NK-92 (cell line): Measurements from ENCODE around the gene PIAS1.
"Not testable (repeated sequence)": the region's sequence is repeated elsewhere in the genome, so short reads cannot be mapped to it uniquely, and the experiment has no call there.

Experiments used
- DNase-seq: peaks from one replicate; lab custom pipeline; 2025; ENCODE audit not compliant: unreplicated experiment; lab: John Stamatoyannopoulos, UW

PIAS1 gene

DNA sequence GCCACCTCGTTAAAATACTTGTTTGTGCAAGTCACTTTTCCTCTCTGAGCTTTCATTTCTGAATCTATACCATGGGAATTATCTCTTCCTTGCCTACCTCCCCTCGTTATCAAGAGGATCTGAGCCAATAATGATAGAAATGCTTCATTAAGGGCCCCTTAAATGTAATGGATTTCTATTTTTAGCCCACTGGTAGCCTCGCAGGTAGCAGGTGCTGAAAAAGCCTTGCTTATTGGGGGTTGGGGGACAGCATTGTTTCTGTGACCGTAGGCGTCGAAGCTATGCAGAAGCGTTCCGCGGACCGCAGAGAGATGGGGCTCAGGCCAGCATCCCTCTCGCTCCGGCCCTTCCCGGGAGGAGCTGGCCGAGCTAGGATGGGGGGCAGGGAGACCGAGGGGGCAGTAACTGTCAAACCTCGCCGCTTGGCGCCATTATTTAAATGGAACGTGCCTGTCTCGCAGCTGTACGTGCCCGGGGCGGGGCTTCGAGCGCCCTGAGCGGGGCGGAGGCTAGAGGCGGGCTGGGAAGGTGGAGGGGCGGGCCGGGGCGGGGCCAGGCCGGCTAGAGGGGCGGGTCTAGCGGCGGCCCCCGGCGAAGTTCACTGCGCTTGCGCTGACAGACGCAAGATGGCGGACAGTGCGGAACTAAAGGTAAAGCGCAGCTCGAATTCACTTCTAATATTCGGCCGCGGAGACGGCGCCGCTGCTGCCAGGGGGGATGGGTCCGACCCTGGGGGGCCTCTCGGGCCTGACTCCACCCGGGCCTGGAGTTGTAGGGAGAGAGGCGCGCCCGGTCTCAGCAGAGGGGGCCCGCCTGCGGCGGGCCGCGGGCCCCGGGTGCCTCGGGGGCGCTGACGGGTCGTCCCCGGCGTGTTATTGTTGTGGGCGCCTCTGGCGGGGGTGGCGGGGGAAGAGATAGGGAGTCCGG, at the start of gene PIAS1:
Gene PIAS1 (plus strand): TSS at position 615 of the 927 bp plus-strand sequence. CDS start 12 bp downstream, at position 627.
- DNase-seq, result peak; percentile 20

DNA sequence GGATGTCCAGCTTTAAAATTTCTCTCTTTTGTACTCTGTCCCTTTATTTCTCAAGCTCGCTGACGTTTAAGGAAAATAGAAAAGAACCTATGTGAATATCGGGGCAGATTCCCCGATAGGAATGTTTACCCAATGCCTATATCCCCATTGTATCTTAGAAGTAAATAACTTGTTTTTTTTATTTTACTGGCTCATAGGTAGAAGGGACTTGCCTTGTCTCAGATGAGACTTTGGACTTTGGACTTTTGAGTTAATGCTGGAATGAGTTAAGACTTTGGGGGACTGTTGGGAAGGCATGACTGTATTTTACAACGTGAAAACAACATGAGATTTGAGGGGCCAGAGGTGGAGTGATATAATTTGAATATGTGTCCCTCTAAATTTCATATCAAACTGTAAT, 46.5 kb upstream of the PIAS1 start:
- DNase-seq, result not testable (repeated sequence)

DNA sequence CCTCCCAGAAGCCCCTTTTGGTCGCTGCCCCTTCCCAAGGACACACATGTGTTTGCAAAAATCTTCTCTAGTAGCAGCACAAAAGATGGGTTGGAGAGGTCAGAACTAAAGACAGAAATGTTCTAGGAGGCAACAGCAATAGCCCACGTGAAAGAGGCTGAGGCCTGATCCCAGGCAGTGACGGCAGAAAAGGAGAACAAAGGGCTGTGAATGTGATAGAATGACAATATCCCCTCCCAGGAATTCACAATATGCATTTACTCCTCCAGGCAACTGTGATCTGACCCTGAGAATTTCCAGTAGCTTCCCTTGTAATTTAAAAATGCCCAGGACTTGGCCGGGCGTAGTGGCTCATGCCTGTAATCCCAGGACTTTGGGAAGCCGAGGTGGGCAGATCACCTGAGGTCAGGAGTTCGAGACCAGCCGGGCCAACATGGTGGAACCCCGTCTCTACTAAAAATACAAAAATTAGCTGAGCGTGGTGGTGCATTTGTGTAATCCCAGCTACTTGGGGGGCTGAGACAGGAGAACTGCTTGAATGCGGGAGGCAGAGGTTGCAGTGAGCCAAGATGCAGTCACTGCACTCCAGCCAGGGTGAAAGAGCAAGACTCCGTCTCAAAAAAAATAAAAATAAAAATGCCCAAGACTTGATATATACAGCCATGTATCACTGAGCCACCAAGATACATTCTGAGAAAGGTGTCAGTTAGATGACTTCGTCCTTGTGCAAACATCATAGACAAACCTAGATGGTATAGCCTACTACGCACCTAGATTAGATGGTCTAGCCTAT, 43.6 kb upstream of the PIAS1 start:
- no peak for DNase-seq

DNA sequence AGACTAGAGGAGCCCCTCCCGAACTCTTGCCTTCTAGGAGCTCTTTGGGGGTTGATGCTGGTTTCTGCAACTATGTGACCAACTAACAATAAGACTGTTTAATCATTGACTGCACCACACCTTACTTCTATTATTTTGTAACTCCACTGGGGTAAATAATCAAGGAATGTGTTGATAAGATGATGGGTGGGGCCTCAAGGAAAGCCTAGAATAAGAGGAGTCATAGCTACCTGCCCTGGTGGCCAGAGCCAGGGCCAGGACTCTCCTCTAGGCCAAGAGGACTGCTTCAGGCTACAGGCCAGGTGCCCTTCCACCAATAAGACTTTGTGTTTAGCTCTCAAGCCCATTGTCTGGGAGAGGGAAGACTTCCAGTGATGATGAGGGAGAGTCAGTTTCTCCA, 41.2 kb upstream of the PIAS1 start:
- DNase-seq, result no peak

DNA sequence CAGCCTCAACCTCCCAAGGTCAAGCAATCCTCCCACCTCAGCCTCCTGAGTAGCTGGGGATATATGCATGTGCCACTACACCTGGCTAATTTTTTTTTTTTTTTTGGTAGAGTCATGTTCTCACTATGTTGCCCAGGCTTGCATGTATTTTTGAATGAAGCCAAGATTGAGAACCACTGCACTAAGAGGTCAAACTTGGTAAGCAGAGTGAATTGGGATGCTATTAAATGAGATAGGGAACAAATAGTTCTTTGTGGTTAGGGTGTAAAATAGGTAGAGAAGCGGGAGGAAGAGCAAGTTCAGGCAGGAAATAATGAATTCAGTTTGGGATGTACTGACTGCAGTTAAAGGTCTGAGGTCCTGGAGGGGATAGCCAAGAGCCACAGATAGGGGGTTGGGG, 39.9 kb upstream of the PIAS1 start:
- DNase-seq, result no peak

DNA sequence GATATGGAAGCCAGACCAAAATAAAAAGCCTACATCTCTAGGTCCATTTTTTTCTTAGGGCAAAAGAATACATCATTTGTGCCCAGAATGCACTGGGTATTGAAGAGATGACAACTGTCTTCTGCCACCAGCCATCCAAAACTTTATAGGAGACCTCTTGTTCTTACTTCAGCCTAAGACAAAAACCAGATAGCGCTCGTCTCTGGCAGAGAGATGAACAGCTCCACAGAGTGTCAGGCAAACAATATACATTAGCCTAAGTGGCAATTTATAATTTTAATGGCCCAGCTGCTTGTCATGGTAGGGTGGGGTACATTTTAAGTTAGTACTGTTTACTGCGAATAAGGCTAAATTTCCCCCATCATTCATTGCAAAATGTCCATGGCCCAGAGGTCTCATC, 38.9 kb upstream of the PIAS1 start:
- no peak for DNase-seq

DNA sequence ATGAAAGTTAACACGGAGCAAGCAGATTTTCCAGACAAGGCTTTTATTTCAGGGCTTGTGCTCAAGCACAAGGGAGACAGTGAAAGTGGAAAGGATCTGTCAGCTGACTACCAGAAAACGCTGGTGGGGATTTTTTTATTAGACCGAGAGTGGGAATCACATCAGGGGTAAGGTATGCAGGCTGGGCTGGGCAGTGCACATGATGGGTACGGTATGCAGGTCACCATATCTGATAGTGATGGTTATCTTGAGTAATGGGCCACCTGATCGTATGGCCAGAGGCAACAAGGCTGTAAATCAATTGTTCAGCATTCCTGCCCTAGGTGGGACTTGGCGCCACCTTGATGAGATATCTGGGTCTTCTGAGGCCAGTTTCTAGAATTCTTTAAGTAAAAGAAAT, 36.9 kb upstream of the PIAS1 start:
- no peak for DNase-seq

DNA sequence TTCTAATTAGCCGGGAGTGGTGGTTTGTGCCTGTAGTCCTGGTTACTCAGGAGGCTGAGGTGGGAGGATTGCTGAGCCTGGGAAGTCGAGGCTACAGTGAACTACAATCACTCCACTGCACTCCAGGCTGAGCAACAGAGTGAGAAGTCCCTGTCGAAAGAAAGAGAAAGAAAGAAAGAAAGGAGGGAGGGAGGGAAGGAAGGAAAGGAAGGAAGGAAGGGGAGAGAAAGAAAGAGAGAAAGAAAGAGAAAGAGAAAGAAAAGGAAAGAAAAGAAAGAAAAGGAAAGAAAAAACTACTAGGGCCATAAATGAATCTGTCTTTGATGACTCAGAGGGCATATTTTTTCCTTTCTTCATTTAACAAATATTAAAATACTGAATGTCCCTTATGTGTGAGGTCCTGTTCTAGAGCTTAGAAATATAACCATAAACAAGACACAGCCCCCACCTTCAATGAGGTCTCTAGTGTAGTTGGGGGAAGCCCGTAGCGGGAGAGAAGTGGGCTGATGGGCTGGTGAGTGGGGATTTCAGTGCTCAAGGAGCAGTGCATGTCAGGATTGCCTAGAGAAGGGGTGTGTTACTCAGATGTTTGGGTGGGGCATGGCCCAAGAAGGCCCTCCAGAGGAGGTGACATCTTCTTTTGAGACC, 35.2 kb upstream of the PIAS1 start:
- DNase-seq, result no peak

DNA sequence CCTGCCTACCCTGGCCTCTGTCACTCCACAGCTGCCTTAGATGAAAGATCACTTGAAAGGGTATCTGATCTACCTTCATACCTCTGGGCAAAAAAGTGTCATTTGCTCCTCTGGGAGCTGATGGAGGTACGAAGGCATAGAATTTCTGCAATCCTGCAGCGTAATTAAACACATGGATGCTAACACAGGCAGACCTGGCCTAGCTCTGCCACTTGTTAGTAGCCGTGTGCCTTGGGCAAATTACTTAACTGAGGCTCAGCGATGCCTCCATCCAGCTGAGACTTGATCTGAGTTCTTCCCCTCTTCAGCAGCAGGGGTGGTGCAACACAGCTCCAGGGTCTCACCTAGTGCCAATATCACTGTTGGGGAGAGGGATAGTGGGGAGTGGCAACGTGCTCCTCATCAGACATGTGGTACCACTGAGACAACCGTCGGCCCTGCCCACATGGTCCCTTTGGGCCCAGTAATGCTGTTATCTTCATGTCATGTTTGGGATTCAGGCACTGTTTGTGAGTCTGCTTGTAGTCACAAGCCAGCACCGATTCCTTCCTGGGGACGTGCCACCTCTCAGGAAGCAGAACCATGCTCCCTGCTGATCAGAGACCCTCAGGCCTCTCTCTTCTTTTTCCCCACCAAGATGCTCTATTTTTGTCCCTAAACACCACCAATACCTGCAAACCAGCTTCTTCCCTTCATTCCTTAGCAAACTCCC, 34.1 kb upstream of the PIAS1 start:
- no peak for DNase-seq

DNA sequence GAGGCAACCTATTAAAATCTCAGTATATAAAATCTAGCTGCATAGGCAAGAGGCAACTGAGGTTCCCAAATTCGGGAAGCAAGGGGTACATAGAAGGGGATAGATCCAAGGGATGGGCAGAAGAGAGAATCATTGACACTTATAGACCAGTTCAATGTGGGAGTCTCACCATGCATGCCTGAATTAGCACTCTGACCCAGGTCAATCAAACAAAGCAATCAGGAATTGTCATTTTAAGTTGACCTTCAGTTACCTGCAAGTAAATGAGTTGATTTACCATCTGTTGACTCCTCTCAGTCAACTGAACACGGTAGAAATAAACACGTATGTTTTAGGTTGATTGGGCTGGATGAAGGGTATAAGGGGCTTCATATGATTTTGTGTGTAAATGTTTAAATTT, 33.4 kb upstream of the PIAS1 start:
- no peak for DNase-seq

DNA sequence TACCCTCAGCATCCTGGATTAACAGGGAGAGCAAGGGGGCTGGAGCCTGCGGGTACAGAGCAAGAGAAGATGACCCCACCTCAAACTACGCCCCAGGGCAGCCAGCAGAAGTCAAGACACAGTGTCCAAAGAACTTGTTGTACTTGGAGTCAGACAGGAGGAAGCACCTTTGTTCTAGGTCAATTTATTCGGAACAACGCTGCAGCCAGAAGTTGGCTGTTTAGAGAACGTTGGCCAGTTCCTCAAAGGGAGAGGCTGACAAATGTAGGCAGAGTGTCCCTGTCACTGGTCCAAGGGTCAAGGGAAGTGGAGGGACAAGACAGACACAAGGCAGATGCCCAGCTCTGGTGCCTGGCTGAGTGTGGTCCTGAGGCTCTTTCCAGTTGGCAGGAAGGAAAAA, 32.1 kb upstream of the PIAS1 start:
- DNase-seq, result no peak

DNA sequence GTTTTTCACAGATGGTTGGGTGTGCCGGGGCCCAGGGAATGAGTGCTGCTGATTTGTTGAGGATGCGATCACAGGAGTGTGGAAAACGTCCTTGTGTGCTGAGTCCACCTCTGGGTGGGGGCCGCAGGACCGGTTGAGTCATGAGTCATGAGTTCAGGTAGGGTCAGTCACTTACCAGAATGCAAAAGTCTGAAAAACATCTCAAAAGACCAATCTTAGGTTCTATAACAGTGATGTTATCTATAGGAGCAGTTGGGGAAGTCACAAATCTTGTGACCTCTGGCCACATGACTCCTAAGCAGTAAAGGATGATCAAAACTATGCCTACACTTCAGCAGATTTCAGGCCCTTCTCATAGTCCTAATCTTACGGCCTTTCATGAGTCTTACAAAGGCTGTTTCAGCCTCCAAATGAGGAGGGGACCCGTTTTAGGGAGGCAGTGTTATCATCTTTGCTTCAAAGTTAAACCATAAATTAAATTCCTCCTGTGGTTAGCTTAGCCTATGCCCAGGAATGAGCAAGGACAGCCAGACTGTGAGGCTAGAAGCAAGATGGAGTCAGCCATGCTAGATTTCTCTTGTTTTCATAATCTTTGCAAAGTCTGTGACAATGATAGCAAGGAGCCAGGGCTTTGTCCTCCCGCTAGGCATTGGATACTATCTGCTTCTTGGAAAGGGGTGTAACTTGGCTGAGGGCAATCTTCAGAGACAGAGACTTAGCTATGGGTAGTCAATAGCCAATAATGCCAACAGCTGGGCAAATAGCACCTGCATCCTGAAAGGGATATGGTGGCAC, 30.6 kb upstream of the PIAS1 start:
- DNase-seq, result no peak

DNA sequence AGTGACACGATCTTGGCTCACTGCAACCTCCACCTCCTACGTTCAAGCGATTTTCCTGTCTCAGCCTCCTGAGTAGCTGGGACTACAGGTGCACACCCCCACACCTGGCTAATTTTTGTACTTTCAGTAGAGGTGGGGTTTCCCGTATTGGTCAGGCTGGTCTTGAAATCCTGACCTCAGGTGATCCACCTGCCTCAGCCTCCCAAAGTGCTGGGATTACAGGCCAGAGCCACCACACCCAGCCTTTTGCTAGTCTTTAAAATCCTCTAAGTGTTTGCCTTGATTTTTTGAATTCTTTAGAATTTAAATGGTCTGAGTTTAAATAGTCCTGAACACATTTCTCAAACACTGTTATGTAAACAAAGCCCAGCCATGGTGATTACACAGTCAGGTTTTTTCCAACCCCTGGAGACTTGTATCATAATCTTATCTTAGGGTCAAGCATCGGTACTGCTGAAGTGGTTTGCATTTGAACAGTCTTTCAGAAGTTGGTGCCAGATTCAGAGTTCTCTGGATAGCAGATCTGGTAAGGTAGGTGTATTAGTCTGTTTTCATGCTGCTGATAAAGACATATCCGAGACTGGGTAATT, 28.2 kb upstream of the PIAS1 start:
- DNase-seq, result no peak

DNA sequence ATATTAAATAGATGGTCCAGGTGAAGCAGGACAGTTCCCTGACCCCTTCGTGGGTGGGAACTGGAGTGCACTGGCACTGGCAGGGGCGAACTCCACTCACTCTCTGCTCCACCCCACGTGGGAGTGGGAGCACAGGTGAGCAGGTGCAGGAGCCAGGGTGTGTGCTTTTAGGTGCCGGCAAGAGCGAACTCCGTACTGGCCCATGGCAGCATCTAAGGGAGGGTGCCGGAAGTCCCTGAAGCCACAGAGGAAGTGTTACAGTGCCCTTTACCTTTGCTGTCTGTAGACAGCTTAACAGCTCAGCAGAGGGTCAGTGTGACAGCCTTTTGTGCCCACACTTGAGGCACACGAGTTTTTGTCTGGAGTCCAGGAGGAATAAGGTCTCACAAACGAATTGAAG, 26.7 kb upstream of the PIAS1 start:
- no peak for DNase-seq

DNA sequence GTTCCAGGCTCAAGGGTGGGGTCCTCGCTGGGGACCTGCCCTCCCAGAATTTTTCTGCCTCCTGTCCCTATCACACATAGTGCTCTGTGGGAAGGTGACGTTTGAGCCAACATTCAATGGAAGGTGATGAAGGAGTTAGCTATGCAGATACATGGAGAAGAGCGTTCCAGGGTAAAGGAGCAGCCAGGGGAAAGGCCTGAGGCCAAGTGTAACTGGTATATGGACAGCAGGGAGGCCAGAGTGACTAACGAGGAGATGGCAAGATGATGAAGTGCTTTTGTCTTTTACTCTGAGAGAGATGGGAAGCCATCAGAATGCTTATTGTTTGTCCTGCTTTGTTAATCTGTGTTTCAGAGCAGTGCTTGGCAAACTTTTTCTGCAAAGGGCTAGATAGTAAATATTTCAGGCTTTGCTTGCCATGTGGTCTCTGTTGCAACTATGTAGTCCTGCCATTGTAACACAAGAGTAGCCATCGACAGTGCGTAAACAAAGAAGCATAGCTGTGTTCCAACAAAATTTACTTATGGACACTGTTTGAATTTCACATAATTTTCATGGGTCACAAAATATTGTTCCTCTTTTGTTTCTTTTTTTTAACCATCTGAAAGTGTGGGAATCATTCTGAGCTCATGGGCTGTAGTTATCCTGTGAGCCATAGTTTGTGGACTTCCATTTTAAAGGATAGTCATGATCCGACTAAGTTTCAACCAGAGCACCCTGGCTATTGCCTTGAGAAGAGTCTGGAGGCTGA, 25.8 kb upstream of the PIAS1 start:
- DNase-seq, result no peak

DNA sequence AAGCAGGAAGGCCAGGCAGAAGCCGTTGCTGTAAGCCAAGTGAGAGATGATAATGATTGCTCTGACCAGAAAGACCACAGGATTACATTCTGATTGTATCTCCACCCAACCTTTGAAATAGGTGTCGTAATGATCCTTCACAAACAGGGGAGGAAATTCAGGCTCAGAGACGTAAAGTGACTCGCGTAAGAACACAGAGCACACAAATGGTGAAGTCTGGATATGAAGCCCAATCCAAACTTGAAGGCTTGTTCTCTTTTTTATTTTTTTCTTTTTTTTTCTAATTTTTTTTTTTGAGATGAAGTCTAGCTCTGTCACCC, 25.3 kb upstream of the PIAS1 start:
- no peak for DNase-seq

DNA sequence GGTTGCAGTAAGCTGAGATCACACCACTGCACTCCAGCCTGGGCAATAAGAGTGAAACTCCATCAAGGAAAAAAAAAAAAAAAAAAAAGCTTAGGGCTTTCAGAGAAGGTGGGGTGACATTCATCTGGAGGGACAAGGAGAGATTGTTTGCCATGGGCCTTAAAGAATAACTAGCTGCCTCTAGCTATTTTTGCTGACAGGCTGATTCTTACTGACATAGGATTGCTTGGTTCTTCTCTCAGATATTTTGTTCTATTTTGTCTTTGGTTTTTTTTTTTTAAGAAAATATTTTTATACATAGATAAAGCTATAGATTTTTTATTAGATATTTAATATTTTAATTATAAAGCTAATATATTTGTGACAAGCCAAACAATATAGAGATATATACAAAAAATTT, 24.2 kb upstream of the PIAS1 start:
- DNase-seq, result no peak

DNA sequence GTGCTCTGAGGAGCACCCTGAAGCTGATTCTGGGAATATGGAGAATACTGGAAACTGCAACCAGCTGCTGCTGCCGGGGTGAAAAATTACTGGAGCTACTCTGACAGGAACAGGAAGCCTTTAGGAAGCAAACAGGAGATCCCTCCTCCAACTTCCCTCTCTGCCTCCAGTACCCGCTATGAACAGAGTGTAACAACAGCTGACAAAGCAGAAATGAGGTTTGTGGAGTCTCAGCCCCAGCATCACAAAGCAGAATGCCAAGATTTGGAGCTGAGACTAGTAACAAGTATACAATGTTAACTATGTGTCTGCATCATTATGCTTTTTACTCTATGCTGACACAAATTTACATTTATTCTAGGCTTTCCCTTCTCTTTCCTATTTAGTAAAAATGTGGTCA, 22.7 kb upstream of the PIAS1 start:
- DNase-seq, result no peak

DNA sequence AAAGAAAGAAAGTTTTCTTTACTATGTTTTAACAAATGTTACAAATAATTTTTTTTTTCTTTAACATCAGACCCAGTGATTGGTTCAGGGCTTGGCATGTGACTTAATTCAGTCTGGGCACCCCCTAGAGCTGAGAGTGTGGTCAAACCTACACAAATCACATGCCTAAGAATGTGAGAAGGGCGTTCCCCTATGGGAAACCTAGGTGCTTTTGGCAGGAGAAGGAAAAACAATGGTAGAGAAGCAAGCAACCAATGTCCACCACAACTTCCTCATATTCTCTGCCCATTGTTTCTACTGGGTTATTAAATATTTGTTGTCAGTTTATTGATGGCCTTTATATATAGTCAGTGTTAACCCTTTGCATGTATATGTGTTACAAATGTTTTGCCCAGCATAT, 21.4 kb upstream of the PIAS1 start:
- DNase-seq, result no peak
